ENCODE measurements around the gene FBXL19. TPM values are rescaled to one million over a fixed set of nuclear protein-coding genes. Genes with fewer than 3 reads are reported as not detected.
A peak's percentile ranks its signal among the peaks of the same experiment; 100 is the strongest.

The FBXL19 gene
- total and polyA plus RNA-seq, 9 of the 15 experiments (the other 6 are each of a cell fraction or from before 2014, with no cell fraction given), result 0.13 to 48.0 (median 13.5) TPM; not detected in 1

DNA sequence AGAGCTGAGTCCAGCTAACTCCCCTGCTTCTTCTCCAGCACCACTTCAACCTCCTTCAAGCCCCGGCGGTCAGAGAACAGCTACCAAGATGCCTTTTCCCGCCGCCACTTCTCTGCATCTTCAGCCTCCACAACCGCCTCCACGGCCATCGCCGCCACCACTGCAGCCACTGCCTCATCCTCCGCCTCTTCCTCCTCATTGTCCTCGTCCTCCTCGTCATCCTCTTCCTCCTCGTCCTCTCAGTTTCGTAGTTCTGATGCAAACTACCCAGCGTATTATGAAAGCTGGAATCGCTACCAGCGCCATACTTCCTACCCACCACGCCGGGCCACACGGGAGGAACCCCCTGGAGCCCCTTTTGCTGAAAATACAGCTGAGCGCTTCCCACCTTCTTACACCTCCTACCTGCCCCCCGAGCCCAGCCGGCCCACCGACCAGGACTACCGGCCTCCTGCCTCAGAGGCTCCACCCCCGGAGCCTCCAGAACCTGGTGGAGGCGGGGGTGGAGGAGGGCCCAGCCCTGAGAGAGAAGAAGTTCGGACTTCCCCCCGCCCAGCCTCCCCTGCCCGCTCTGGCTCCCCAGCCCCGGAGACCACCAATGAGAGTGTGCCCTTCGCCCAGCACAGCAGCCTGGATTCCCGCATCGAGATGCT lies 41.3 kb downstream of the FBXL19 start:
- ATAC-seq, result peak; percentile 18; the same call in 1 of the 3 replicates
- Histone ChIP-seq H3K9ac (ENCODE audit: insufficient read depth in 1 of 2, low read depth in 2 of 2, low read length in 2 of 2) (no peak overlapping the region), H3K4me2 (ENCODE audit: insufficient read depth, low read length) (no peak overlapping the region), H3K9me3 (replicated peaks; ENCODE audit: control insufficient read depth, insufficient read depth, low read depth, low read length) (no peaks in the 10 kb centered on the region), H3K4me1 (replicated peaks in 1 of 2; ENCODE audit: control insufficient read depth in 2 of 2, insufficient read depth in 2 of 2, low read length in 2 of 2) (peaks cover 0 to 7% of the 10 kb centered on the region in 2 experiments; a peak in 1 of 5 replicates), H3K27ac (ENCODE audit: extremely low read depth, low read depth, low read length) (no peak overlapping the region), H4K20me1 (replicated peaks; ENCODE audit: control insufficient read depth, insufficient read depth, low read length) (no peaks in the 10 kb centered on the region), H3K4me3 (no peak overlapping the region), H3K9me1 (ENCODE audit: control insufficient read depth, insufficient read depth, low read length) (no peaks in the 10 kb centered on the region), H2AFZ (ENCODE audit: low read depth, low read length) (no peak overlapping the region), H3K27me3 (ENCODE audit: control insufficient read depth in 2 of 2, insufficient read depth in 2 of 2, low read length in 2 of 2) (no peaks in the 10 kb centered on the region), H3K79me2 (ENCODE audit: control insufficient read depth, insufficient read depth, low read length) (peaks cover 11% of the 10 kb centered on the region), H3K36me3 (ENCODE audit: control insufficient read depth, insufficient read depth, low read length) (peaks cover 94% of the 10 kb centered on the region)
- ChIA-PET POLR2A (interaction anchor here (0.6 to 2.5 kb wide), 6 partner anchors 13 to 490 kb away, joined by 3 to 7 read pairs (median 3); no protein-coding TSS in a partner anchor), CTCF (ENCODE audit: low intra/inter-chr PET ratio) (no interaction called here)
- in situ Hi-C loops (cut with MboI), result loop anchor here (25.0 kb wide), 1 partner anchor 898 kb away; the partner anchor contains the start of gene ZNF267
- peak in 1 of 4 experiments; percentile 15 for DNase-seq (ENCODE audit: extremely low read depth in 1 of 4, low spot score in 3 of 4)
- BruUV-seq (replicated peaks), result no TSS peak
- intact Hi-C loops (cut with micrococcal nuclease), result no loop called here
- TF ChIP-seq TGIF2 (CRISPR knock-in tag; IDR thresholded peaks at IDR 0.05) (no peak), U2AF2 (optimal IDR thresholded peaks at IDR 0.05; ENCODE audit: low read depth, low read length) (no peak), ZNF384 (IDR thresholded peaks at IDR 0.05; ENCODE audit: low read depth, low read length) (no peak), ATF1 (CRISPR knock-in tag; IDR thresholded peaks at IDR 0.05) (no peak), ATF1 (tag; IDR thresholded peaks at IDR 0.05) (no peak), BCOR (IDR thresholded peaks at IDR 0.05) (no peak), RBFOX2 (IDR thresholded peaks at IDR 0.05; ENCODE audit: low read depth, low read length) (peak; percentile 28; the same call in 1 of the 2 replicates), NRF1 (conservative IDR thresholded peaks at IDR 0.05 in 1 of 2, IDR thresholded peaks at IDR 0.05 in 1 of 2) (no peak)
- TF ChIP-seq, protein P1, sequence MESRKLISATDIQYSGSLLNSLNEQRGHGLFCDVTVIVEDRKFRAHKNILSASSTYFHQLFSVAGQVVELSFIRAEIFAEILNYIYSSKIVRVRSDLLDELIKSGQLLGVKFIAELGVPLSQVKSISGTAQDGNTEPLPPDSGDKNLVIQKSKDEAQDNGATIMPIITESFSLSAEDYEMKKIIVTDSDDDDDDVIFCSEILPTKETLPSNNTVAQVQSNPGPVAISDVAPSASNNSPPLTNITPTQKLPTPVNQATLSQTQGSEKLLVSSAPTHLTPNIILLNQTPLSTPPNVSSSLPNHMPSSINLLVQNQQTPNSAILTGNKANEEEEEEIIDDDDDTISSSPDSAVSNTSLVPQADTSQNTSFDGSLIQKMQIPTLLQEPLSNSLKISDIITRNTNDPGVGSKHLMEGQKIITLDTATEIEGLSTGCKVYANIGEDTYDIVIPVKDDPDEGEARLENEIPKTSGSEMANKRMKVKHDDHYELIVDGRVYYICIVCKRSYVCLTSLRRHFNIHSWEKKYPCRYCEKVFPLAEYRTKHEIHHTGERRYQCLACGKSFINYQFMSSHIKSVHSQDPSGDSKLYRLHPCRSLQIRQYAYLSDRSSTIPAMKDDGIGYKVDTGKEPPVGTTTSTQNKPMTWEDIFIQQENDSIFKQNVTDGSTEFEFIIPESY (CRISPR knock-in tag; IDR thresholded peaks at IDR 0.05), result 0 out of 2 replicates have a peak, but pooled peaks have one; percentile 34
- 98% methylated on average over 22 of the region's 33 CpGs for WGBS (ENCODE audit: insufficient coverage, low coverage, missing lambda C conversion rate)
- FAIRE-seq, result no peak

Data from K562 (cell line).